Subcutaneous adipose tissue (tissue), 4 donors: ENCODE measurements around the gene AGBL1. TPM values are rescaled to one million over a fixed set of nuclear protein-coding genes. Genes with fewer than 3 reads are reported as not detected.

Experiments used
- total RNA-seq, 4 donors: library from RNA; depleted of rRNA; stranded (reverse); fragments of >200 nt; gene quantifications; one replicate each; pipeline ENCODE4 v1.1.0, GENCODE V29; 2016
- TF ChIP-seq, protein P1 (sequence below): fragments of 450-650 bp; IDR thresholded peaks from one replicate; pipeline ENCODE4 v1.5.1; 2016; ENCODE audit warnings: low read depth, mild to moderate bottlenecking, control low read depth, antibody characterized with exemption, moderate library complexity

The AGBL1 gene
- total RNA-seq, 4 donors from 2014 or later, result not detected

DNA sequence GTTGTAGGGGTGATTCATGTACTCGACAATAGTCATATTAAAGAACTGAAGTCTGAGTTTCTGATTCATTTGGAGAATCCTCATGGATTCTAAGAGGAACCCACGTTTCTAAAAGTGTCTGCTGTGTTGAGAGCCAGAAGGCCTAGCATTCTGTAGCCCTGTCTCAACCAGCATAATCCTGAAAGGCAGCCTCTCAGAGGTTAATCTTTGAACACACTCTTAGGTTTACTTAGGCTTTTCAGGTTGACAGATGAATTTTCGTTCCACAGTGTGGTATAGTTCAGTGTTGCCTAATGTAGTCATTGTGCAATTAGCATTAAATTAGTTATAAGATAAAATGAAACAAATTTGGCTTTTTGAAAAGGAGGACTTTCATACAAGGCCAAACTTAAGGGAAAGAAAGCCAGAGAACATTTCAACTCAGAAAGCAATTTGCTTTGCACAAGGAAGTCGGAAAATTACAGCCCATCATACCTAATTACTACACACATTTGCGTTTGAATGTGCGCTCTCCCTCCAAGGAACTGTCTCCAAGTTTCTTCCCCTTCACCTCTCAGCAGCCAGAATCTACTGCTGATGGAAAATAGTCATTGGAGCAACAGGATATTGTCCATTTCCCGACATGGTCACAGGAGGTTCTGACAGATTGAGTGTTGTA lies 42.0 kb downstream of the AGBL1 start:
- TF ChIP-seq, protein P1, sequence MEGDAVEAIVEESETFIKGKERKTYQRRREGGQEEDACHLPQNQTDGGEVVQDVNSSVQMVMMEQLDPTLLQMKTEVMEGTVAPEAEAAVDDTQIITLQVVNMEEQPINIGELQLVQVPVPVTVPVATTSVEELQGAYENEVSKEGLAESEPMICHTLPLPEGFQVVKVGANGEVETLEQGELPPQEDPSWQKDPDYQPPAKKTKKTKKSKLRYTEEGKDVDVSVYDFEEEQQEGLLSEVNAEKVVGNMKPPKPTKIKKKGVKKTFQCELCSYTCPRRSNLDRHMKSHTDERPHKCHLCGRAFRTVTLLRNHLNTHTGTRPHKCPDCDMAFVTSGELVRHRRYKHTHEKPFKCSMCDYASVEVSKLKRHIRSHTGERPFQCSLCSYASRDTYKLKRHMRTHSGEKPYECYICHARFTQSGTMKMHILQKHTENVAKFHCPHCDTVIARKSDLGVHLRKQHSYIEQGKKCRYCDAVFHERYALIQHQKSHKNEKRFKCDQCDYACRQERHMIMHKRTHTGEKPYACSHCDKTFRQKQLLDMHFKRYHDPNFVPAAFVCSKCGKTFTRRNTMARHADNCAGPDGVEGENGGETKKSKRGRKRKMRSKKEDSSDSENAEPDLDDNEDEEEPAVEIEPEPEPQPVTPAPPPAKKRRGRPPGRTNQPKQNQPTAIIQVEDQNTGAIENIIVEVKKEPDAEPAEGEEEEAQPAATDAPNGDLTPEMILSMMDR, result no peak

DNA sequence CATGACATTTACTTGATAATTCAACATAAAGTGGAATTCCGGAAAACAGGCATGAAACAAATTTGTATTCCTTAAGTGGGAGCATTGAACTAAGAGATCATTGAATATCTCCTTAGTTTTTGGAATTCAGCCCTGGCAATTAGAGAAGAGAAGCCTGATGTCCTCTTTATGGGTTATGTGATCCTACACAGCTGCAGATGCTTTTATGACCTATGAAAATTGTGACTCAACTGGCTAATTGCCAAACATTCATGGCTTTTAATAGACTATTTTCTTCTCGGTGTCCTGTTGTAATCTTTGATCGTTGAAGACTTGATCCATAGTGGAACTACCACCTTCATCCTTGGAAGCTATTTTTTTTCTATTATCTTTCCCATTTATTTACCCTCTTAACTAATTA lies 46.1 kb downstream of the AGBL1 start:
- TF ChIP-seq, protein P1, result no peak

DNA sequence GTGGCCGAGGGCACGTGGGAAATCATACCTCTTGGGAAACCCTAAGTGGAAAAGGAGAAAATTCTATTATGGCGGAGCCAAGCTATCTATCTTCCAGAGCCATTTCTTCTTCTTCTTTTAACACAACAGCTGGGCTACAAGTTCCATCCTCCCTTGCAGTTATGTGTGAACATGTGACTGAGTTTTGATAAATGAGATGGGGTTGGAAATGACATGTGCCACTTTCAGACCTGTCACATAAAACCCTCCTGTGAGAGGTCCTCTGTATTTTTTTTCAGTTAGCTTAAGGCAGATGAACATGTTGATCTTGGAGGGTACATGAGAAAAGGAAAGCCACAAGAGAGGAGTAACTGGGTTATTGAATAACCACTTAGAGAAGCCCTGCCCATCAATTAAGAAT lies 47.9 kb downstream of the AGBL1 start:
- TF ChIP-seq, protein P1, result no peak

DNA sequence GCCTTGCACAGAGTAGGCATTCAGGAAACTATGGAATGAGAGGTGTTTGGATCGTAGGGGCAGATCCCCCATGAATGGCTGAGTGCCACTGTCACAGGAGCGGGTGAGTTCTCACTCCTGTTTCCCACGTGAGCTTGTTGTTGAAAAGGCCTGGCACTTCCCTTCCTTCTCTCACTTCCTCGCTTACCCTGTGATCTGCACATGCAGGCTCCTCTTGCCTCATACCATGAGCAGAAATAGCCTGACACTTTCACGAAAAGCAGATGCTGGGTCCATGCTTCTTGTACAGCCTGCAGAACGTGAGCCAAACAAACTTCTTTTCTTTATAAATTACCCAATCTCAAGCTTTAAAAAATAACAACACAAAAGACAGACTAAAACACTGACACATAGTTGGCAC lies 55.4 kb downstream of the AGBL1 start:
- TF ChIP-seq, protein P1, result no peak

DNA sequence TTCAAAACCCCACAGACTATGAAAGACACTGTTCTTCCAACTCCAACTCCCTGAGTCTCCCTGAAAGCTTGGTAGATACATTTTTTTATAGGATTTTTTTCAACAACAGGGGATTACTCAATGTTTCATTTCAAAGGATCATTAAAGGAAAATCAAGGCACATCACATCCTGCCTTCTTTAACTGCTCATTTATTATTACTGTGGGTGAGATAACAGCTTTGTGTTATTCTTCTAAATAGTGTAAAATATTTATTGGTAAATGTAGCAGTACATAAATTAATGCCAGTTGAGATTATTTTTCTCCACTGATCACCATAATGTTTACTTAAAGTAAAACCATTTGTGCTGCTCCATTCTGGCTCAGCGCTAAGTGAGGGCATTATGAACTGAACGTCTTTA lies 57.2 kb downstream of the AGBL1 start:
- TF ChIP-seq, protein P1, result no peak

DNA sequence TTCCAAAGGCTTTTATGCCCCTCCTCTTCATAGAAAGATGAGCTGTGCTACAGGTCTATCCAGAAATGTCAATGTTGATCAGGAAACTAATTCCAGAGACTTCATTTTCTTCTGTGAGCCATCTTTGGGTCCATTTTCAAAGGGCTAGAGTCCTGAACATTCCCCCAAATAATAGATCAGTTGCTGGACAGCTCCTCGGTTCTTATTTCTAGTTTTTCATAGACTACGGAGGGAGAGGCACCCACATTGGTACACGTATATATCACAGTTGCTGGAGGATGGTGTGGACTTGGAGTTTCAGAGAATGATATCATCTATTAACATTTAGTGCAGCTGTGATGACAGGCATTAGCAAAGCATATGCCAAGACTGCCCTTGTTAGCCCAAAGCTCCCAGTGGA lies 59.1 kb downstream of the AGBL1 start:
- TF ChIP-seq, protein P1, result no peak

DNA sequence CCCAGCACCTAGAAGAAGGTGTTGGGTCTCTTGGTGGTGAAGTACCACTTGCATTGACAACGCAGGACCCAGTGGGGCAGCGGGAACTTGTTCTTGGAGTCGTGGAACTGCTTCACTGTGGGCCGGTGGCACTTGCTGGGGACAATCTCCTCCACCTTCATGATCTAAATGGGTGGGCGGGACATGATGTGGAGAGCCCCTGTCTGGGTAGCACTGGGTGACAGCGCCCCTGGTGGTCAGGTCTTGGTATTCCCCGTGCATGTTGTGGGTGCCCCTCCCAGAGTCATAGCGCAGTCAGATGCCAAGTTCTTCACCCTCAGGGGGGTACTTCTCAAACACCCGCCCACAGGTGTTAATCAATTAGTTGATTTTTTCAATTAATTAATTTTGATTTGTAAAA lies 60.2 kb downstream of the AGBL1 start:
- TF ChIP-seq, protein P1, result no peak
